ENCODE results near the gene WDR17.

DNA sequence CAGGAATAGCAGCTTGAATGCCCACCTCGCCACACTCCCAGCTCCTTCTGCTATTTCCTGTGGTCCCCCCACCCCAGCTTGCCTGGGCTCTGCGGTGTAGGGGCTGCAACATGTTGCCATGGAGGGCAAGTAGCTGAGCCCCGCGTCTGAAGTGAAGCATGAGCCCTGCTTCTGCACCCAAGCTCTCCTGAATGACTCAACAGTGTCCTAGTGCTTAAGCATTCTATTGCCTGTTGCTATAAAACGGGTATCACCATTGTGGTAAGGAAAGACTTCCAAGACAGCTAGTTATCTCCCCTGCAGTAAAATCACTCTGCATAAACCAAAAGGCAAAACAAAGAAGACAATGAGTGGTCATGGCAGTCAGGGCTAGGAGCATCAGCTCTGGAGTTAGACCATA lies 161.1 kb downstream of the WDR17 start:
- TF ChIP-seq, protein P1, sequence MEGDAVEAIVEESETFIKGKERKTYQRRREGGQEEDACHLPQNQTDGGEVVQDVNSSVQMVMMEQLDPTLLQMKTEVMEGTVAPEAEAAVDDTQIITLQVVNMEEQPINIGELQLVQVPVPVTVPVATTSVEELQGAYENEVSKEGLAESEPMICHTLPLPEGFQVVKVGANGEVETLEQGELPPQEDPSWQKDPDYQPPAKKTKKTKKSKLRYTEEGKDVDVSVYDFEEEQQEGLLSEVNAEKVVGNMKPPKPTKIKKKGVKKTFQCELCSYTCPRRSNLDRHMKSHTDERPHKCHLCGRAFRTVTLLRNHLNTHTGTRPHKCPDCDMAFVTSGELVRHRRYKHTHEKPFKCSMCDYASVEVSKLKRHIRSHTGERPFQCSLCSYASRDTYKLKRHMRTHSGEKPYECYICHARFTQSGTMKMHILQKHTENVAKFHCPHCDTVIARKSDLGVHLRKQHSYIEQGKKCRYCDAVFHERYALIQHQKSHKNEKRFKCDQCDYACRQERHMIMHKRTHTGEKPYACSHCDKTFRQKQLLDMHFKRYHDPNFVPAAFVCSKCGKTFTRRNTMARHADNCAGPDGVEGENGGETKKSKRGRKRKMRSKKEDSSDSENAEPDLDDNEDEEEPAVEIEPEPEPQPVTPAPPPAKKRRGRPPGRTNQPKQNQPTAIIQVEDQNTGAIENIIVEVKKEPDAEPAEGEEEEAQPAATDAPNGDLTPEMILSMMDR (IDR thresholded peaks at IDR 0.05) = no peak
- TF ChIP-seq POLR2A (IDR thresholded peaks at IDR 0.05) = no peak
